GM18511 (cell line): ENCODE measurements around the gene FAM81A.
"Not testable (repeated sequence)": the region's sequence is repeated elsewhere in the genome, so short reads cannot be mapped to it uniquely, and the experiment has no call there.

ENCODE experiments used
- ATAC-seq: cut with Tn5 transposase; IDR thresholded peaks from one replicate; pipeline ENCODE4 v1.9.1; 2021; ENCODE audit warnings: mild to moderate bottlenecking, moderate library complexity; ENCODE audit not compliant: unreplicated experiment

The FAM81A gene

DNA sequence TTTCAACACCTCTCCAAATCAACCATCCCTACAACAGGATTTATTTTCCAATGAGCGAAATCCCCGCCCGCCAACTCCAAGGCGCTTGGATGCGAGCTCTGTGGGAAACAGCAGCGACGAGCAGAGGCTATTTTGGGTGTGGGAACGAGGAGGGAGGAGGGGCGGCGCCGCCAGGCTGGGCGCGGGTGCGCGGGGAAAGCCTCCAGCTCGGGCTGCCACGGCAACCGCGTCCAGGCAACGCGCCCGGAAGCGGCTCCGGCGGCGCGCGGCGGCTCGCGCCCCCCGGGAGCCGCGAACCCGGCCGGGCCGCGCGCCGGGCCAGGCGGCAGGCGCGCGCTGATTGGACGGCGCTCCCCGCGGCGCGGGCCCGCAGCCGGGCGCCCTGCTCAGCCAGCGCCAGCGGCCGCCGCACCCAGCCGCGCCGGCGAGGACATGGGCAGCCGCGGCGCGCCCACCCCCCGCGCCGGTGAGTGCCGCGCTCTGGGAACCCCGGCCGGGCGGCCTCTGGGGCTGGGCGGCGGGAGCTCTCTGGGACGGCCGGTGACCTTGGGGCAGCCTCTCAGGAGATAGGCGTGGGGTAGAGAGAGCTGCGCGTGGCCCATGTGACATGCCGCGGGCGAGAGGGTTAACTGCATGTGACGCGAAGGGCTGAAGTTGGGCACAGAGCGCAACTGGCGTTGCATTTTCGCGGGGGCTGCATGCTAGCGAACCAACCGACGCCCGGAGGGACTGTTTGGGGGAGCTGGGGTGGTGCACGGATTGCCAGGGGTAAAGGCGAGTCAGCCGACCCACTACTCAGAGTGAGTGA is at the start of gene FAM81A:
FAM81A (plus strand) TSS at position 370 of the 808 bp plus-strand sequence. CDS start 20,441 bp downstream, outside the sequence.
- peak; percentile 84 for ATAC-seq

GRCh38 chr15:59388670-59389069 is 49.3 kb upstream of the FAM81A start:
- ATAC-seq: no peak

- ATAC-seq: no peak
Measured at GRCh38 chr15:59392299-59392698, 45.7 kb upstream of the FAM81A start.

- ATAC-seq: no peak
Measured at GRCh38 chr15:59394166-59394661, 43.8 kb upstream of the FAM81A start.

DNA sequence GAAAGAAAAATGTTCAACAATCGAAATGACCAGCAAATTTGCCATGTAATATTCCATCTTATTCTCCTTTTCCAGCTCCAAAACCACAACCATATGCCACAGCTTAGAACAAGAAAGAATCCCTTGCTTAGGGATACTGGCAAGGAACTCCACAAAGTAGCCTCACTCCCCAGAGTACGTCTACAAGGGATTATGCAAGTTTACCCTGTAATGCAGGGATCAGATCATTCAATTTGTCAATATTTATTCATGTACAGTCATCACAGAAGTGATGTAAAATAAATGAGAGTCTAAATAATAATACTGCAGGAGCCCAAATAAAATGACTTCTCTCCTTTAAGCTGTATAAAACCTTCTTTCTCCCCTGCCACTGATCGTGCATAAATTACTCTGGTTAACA is 41.8 kb upstream of the FAM81A start:
- no peak for ATAC-seq

- ATAC-seq: no peak
Measured at GRCh38 chr15:59396679-59397078, 41.3 kb upstream of the FAM81A start.

- no peak for ATAC-seq
Measured at GRCh38 chr15:59398220-59398619, 39.8 kb upstream of the FAM81A start.

- ATAC-seq: peak; percentile 89
Measured at GRCh38 chr15:59399465-59400102, 38.4 kb upstream of the FAM81A start.

- peak; percentile 32 for ATAC-seq
Measured at GRCh38 chr15:59400103-59400813, 37.7 kb upstream of the FAM81A start.

- ATAC-seq: not testable (repeated sequence)
Measured at GRCh38 chr15:59401051-59401823, 36.7 kb upstream of the FAM81A start.

DNA sequence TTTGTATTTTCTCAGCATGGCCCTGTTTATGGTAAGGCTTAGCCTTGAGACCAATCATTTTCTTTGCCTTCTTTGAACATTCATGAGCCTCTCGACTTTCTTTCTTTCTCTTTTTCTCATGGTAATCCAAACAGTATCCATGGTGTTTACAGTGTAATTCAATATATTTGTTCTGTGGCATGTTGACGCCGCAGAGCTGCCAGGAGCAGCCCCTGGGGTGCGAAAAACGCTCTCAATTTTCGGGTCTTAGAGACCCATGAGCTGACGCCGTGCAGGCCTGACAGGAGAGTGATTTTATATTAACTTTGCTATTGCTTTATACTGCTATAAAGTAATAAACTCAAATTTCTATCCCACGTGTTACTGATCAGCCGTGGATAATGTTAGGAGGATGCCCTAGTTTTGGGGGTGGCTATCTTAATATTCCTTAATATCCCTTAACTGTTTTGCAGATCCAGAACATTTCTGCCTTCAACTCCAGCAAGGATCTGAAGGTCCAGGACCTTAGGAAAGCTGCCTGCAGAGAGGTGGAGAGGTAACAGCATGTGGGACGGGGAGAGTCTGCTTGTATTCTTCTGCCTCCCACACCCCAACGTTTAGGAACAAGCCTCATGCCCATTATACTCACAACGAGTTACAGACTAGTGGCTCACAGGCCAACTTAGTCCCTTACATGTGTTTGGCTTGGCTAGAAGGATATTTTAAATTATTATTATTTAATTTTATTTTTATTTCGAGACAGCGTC is 36.0 kb upstream of the FAM81A start:
- no peak for ATAC-seq

- ATAC-seq: no peak
Measured at GRCh38 chr15:59405079-59405478, 32.9 kb upstream of the FAM81A start.

GRCh38 chr15:59406446-59406845 is 31.5 kb upstream of the FAM81A start:
- peak; percentile 54 for ATAC-seq

DNA sequence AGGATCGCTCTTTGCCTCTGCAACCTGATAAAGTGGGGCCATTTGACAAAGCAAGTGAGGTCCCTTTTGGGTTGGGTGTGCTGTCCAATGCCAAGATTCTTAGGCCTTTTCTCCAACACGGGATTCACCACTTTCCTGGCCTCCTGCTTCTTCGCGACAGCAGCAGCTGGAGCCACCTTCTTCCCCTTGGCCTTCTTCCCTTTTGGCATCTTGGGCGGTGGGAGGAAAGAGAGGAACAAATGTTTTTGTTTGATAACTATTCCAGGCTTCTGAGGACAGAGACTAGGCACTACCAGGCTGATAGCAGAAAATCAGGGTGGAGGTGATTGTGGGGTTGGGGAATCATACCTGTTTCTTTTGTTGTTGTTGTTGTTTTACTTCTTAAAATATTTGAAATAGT is 30.0 kb upstream of the FAM81A start:
- ATAC-seq: no peak

- no peak for ATAC-seq
Measured at GRCh38 chr15:59410391-59410896, 27.5 kb upstream of the FAM81A start.

DNA sequence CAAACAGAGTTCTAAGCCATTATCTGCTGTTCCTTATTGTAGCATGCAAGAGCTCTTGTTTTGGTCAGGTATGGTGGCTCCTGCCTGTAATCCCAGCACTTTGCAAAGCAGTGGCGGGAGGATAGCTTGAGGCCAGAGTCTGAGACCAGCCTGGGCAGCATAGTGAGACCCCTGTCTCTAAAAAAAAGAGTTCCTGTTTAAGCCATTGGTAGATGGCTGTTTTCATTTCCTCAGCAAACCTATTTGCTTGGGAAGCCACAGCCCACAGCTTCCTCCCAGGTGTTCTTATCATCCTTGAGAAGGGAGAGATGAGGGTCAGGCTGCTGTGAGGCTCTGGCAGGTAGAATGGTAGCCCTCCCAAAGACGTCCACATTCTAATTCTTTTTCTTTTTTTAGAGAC is 24.4 kb upstream of the FAM81A start:
- ATAC-seq: no peak

DNA sequence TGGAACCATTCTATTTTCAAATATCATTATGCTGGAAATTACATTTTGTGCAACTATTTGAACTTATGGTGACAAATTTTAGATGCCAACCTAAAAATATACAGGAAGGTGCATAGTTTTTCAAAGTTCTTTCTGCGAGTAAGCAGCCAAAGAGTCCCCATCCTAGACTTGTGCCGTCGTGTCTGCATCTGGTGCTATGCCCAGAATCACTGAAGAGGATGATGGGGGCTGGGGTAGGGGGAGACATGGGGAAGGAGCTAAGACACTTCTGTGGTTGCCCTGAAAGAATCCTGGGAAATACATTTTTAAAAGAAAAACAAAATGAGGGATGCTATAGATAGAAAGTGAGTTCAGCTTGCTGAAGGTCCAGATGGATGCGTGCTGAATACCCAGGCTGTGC is 21.2 kb upstream of the FAM81A start:
- ATAC-seq: no peak

DNA sequence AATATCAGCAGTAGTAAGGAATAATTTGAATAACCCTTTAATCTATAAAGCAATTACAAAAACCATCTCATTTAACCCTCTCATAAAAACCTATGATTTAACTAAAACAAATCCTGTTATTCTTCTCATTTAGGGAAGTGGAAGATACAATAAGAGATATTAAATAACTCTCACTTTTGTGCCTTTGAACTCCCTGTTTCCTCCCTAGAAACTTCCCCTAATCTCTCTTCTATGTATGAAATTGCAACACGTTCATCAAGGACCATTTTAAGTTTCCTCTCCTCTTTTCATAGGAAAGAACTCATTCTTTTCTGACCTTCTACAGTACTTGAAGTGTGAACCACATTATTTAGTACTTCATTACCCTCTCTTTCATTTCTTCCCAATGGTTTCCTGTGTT is 18.8 kb upstream of the FAM81A start:
- no peak for ATAC-seq

GRCh38 chr15:59420108-59420507 is 17.9 kb upstream of the FAM81A start:
- no peak for ATAC-seq
